Mesendoderm (in vitro differentiated cells): Measurements from ENCODE around the gene LAMTOR3.

Experiments used
- DNase-seq: peaks from one replicate; pipeline ENCODE4 v3.0.0; 2013
- H2AK5ac ChIP-seq: 2 replicates; pipeline ENCODE4 v1.6.1; 2013; ENCODE audit warnings: low read length, inconsistent platforms
- H2BK120ac ChIP-seq: 2 replicates; pipeline ENCODE4 v1.6.1; 2013; ENCODE audit warnings: low read depth, mild to moderate bottlenecking, low read length, moderate library complexity, mixed read lengths
- H2BK15ac ChIP-seq: replicated peaks from 2 replicates; pipeline ENCODE4 v1.6.1; 2013; ENCODE audit warnings: low read depth, mild to moderate bottlenecking, moderate library complexity
- H2BK5ac ChIP-seq: 2 replicates; pipeline ENCODE4 v1.6.1; 2013; ENCODE audit warnings: low read length, inconsistent platforms
- H3K18ac ChIP-seq: 2 replicates; pipeline ENCODE4 v1.6.1; 2013; ENCODE audit warnings: mild to moderate bottlenecking, low read length, mixed read lengths
- H3K23ac ChIP-seq: one replicate; pipeline ENCODE4 v1.6.1; 2013; ENCODE audit warnings: low read length
- H3K27ac ChIP-seq: 2 replicates; pipeline ENCODE4 v1.5.1; 2013; ENCODE audit warnings: low read depth, mild to moderate bottlenecking, inconsistent platforms, low read length, moderate library complexity
- H3K27me3 ChIP-seq: 2 replicates; pipeline ENCODE4 v1.6.1; 2013; ENCODE audit warnings: low read length, control low read depth, mild to moderate bottlenecking, inconsistent platforms; ENCODE audit not compliant: insufficient read depth, poor library complexity
- H3K36me3 ChIP-seq: 2 replicates; pipeline ENCODE4 v1.6.1; 2013; ENCODE audit warnings: low read length, inconsistent platforms; ENCODE audit not compliant: control insufficient read depth, insufficient read depth
- H3K4ac ChIP-seq: one replicate; pipeline ENCODE4 v1.6.1; 2013; ENCODE audit warnings: low read depth, mild to moderate bottlenecking, low read length, moderate library complexity
- H3K4me1 ChIP-seq: 2 replicates; pipeline ENCODE4 v1.6.1; 2013; ENCODE audit warnings: low read depth, low read length, inconsistent platforms; ENCODE audit not compliant: control insufficient read depth
- H3K4me2 ChIP-seq: 2 replicates; pipeline ENCODE4 v1.6.1; 2013; ENCODE audit warnings: low read length
- H3K4me3 ChIP-seq: 2 replicates; pipeline ENCODE4 v1.5.1; 2013; ENCODE audit warnings: mild to moderate bottlenecking, low read length
- H3K56ac ChIP-seq: one replicate; pipeline ENCODE4 v1.6.1; 2013; ENCODE audit warnings: low read length
- H3K79me1 ChIP-seq: 2 replicates; pipeline ENCODE4 v1.6.1; 2013; ENCODE audit warnings: low read length, inconsistent platforms
- H3K79me2 ChIP-seq: 2 replicates; pipeline ENCODE4 v1.6.1; 2013; ENCODE audit warnings: mild to moderate bottlenecking, low read length; ENCODE audit not compliant: control insufficient read depth, insufficient read depth
- H3K9ac ChIP-seq: 2 replicates; pipeline ENCODE4 v1.6.1; 2013; ENCODE audit warnings: low read length, inconsistent platforms
- H4K5ac ChIP-seq: one replicate; pipeline ENCODE4 v1.6.1; 2013; ENCODE audit warnings: low read length
- H4K8ac ChIP-seq: one replicate; pipeline ENCODE4 v1.6.1; 2013; ENCODE audit warnings: low read depth, mild to moderate bottlenecking, control low read depth, low read length, moderate library complexity
- WGBS: extraction: QIAGEN DNeasy Blood & Tissue Kit; methylation state at CpG from one replicate; pipeline ENCODE4 v1.1.7; 2013; ENCODE audit warnings: low lambda C conversion rate, missing lambda C conversion rate; ENCODE audit not compliant: insufficient coverage; ENCODE audit errors: extremely low coverage; 5-methylcytosine and 5-hydroxymethylcytosine counted together

The LAMTOR3 gene

GRCh38 chr4:99853999-99854398 lies 40.2 kb downstream of the LAMTOR3 start:
- Histone ChIP-seq H2AK5ac (no peak overlapping the region), H3K23ac (no peak overlapping the region), H3K9ac (no peak overlapping the region), H3K79me1 (no peaks in the 10 kb centered on the region), H3K27me3 (no peaks in the 10 kb centered on the region), H3K4me1 (no peaks in the 10 kb centered on the region), H3K27ac (no peak overlapping the region), H3K56ac (no peak overlapping the region), H2BK15ac (no peak overlapping the region), H4K8ac (no peak overlapping the region), H2BK5ac (no peak overlapping the region), H2BK120ac (no peak overlapping the region), H4K5ac (no peak overlapping the region), H3K4ac (no peak overlapping the region), H3K79me2 (no peaks in the 10 kb centered on the region), H3K36me3 (no peaks in the 10 kb centered on the region), H3K4me2 (no peak overlapping the region), H3K18ac (no peak overlapping the region), H3K4me3 (no peak overlapping the region)
- no CpG with 5 or more reads among the region's 1 CpG for WGBS
- no peak for DNase-seq

GRCh38 chr4:99853190-99853589 lies 41.0 kb downstream of the LAMTOR3 start:
- WGBS = no CpG with 5 or more reads among the region's 3 CpGs
- Histone ChIP-seq H4K5ac (no peak overlapping the region), H3K18ac (no peak overlapping the region), H3K4me2 (no peak overlapping the region), H3K4me3 (no peak overlapping the region), H3K56ac (no peak overlapping the region), H3K4me1 (no peaks in the 10 kb centered on the region), H3K79me2 (no peaks in the 10 kb centered on the region), H3K9ac (no peak overlapping the region), H4K8ac (no peak overlapping the region), H3K4ac (no peak overlapping the region), H3K27ac (no peak overlapping the region), H3K23ac (no peak overlapping the region), H2AK5ac (no peak overlapping the region), H2BK15ac (no peak overlapping the region), H3K36me3 (no peaks in the 10 kb centered on the region), H2BK5ac (no peak overlapping the region), H3K27me3 (no peaks in the 10 kb centered on the region), H2BK120ac (no peak overlapping the region), H3K79me1 (no peaks in the 10 kb centered on the region)
- DNase-seq = no peak

GRCh38 chr4:99852199-99852749 lies 42.0 kb downstream of the LAMTOR3 start:
- no peak overlapping the region for H3K23ac ChIP-seq
- no peak overlapping the region for H3K4ac ChIP-seq
- DNase-seq = no peak
- no peaks in the 10 kb centered on the region for H3K79me2 ChIP-seq
- H3K36me3 ChIP-seq = no peaks in the 10 kb centered on the region
- no peaks in the 10 kb centered on the region for H3K27me3 ChIP-seq
- no peak overlapping the region for H3K4me3 ChIP-seq
- no peak overlapping the region for H2BK5ac ChIP-seq
- H2AK5ac ChIP-seq = no peak overlapping the region
- no peak overlapping the region for H3K9ac ChIP-seq
- no peak overlapping the region for H4K8ac ChIP-seq
- no peak overlapping the region for H3K18ac ChIP-seq
- no CpG with 5 or more reads among the region's 3 CpGs for WGBS
- no peaks in the 10 kb centered on the region for H3K79me1 ChIP-seq
- H3K56ac ChIP-seq = no peak overlapping the region
- H3K27ac ChIP-seq = no peak overlapping the region
- no peak overlapping the region for H4K5ac ChIP-seq
- H2BK15ac ChIP-seq = no peak overlapping the region
- H2BK120ac ChIP-seq = no peak overlapping the region
- no peaks in the 10 kb centered on the region for H3K4me1 ChIP-seq
- H3K4me2 ChIP-seq = no peak overlapping the region

GRCh38 chr4:99848591-99849001 lies 45.6 kb downstream of the LAMTOR3 start:
- no CpG with 5 or more reads among the region's 4 CpGs for WGBS
- H3K36me3 ChIP-seq = no peaks in the 10 kb centered on the region

GRCh38 chr4:99847362-99847976 lies 46.8 kb downstream of the LAMTOR3 start:
- H3K4me1 ChIP-seq = no peaks in the 10 kb centered on the region
- H4K5ac ChIP-seq = no peak overlapping the region
- H3K56ac ChIP-seq = no peak overlapping the region
- no peak overlapping the region for H3K9ac ChIP-seq
- no peak overlapping the region for H2BK5ac ChIP-seq
- H4K8ac ChIP-seq = no peak overlapping the region
- H3K79me2 ChIP-seq = no peaks in the 10 kb centered on the region
- H3K79me1 ChIP-seq = no peaks in the 10 kb centered on the region
- H2AK5ac ChIP-seq = no peak overlapping the region
- H3K4me3 ChIP-seq = no peak overlapping the region
- H3K36me3 ChIP-seq = no peaks in the 10 kb centered on the region
- no peaks in the 10 kb centered on the region for H3K27me3 ChIP-seq
- H3K18ac ChIP-seq = no peak overlapping the region
- no peak overlapping the region for H3K4ac ChIP-seq
- no peak overlapping the region for H3K23ac ChIP-seq
- WGBS = no CpG with 5 or more reads among the region's 10 CpGs
- H2BK15ac ChIP-seq = no peak overlapping the region
- H3K27ac ChIP-seq = no peak overlapping the region
- DNase-seq = no peak
- H2BK120ac ChIP-seq = no peak overlapping the region
- H3K4me2 ChIP-seq = no peak overlapping the region

More at GRCh38 chr4:99848591-99849001, 45.6 kb downstream of the LAMTOR3 start:
- Histone ChIP-seq H3K27me3 (no peaks in the 10 kb centered on the region), H3K79me2 (no peaks in the 10 kb centered on the region), H2BK5ac (no peak overlapping the region), H2AK5ac (no peak overlapping the region), H3K4me2 (no peak overlapping the region), H4K8ac (no peak overlapping the region), H4K5ac (no peak overlapping the region), H3K4me1 (no peaks in the 10 kb centered on the region), H3K23ac (no peak overlapping the region), H3K27ac (no peak overlapping the region), H3K79me1 (no peaks in the 10 kb centered on the region), H3K4me3 (no peak overlapping the region), H3K9ac (no peak overlapping the region), H2BK120ac (no peak overlapping the region), H3K4ac (no peak overlapping the region), H3K56ac (no peak overlapping the region), H2BK15ac (no peak overlapping the region), H3K18ac (no peak overlapping the region)
- no peak for DNase-seq

- H3K18ac ChIP-seq = no peak overlapping the region
- H4K5ac ChIP-seq = no peak overlapping the region
These were observed 47.3 kb downstream of the LAMTOR3 start for GRCh38 chr4:99846891-99847290.

More at GRCh38 chr4:99846891-99847290, 47.3 kb downstream of the LAMTOR3 start:
- no peak overlapping the region for H3K27ac ChIP-seq
- no peak overlapping the region for H2AK5ac ChIP-seq
- H2BK15ac ChIP-seq = no peak overlapping the region
- H3K56ac ChIP-seq = no peak overlapping the region
- no peaks in the 10 kb centered on the region for H3K27me3 ChIP-seq
- no peak overlapping the region for H3K9ac ChIP-seq
- no peaks in the 10 kb centered on the region for H3K79me1 ChIP-seq
- no peaks in the 10 kb centered on the region for H3K4me1 ChIP-seq
- no peaks in the 10 kb centered on the region for H3K36me3 ChIP-seq
- no peak overlapping the region for H3K4me3 ChIP-seq
- H3K4me2 ChIP-seq = no peak overlapping the region
- no peak overlapping the region for H2BK5ac ChIP-seq
- H3K4ac ChIP-seq = no peak overlapping the region
- no peak overlapping the region for H2BK120ac ChIP-seq
- H3K79me2 ChIP-seq = no peaks in the 10 kb centered on the region
- WGBS = no CpG with 5 or more reads among the region's 1 CpG
- H3K23ac ChIP-seq = no peak overlapping the region
- DNase-seq = no peak
- H4K8ac ChIP-seq = no peak overlapping the region
